GM23338 (cell line): ENCODE results near the gene MARCHF3.

ENCODE experiments used
- CREB1 ChIP-seq: fragments of 250-450 bp; sonication (Bioruptor Pico); IDR thresholded peaks from 2 replicates; pipeline ENCODE4 v1.5.0; 2020; ENCODE audit warnings: low read depth, mild to moderate bottlenecking, moderate library complexity
- CTCF ChIP-seq, 2 experiments: fragments of 200-600 bp in 1 of 2; sonication (generic) in 1 of 2; conservative IDR thresholded peaks; 2 replicates each; pipeline versions ENCODE4 v1.5.1 to v1.6.1; 2016 to 2017; ENCODE audit warnings: antibody characterized with exemption in 2 of 2, low read depth in 2 of 2, mild to moderate bottlenecking in 2 of 2, moderate library complexity in 1 of 2
- EZH2 ChIP-seq: fragments of 200-600 bp; sonication (generic); IDR thresholded peaks from one replicate; pipeline ENCODE4 v1.8.0; 2017; ENCODE audit warnings: antibody characterized with exemption, mild to moderate bottlenecking, low read depth; ENCODE audit not compliant: unreplicated experiment
- EZH2phosphoT487 ChIP-seq: fragments of 200-600 bp; sonication (generic); IDR thresholded peaks from one replicate; pipeline ENCODE4 v1.8.1; 2018; ENCODE audit warnings: antibody characterized with exemption; ENCODE audit not compliant: unreplicated experiment
- JUNB ChIP-seq: IDR thresholded peaks from one replicate; pipeline ENCODE4 v1.6.1; 2016; ENCODE audit warnings: antibody characterized with exemption; ENCODE audit not compliant: unreplicated experiment
- NANOG ChIP-seq: IDR thresholded peaks from 2 replicates; pipeline ENCODE4 v1.6.1; 2016; ENCODE audit warnings: antibody characterized with exemption, borderline replicate concordance
- POLR2AphosphoS5 ChIP-seq: IDR thresholded peaks from 2 replicates; pipeline ENCODE4 v1.6.1; 2016; ENCODE audit warnings: antibody characterized with exemption, low read depth
- REST ChIP-seq: IDR thresholded peaks from one replicate; pipeline ENCODE4 v1.6.1; 2018; ENCODE audit warnings: antibody characterized with exemption; ENCODE audit not compliant: unreplicated experiment
- ZNF331 ChIP-seq: fragments of 250-450 bp; sonication (Bioruptor Pico); IDR thresholded peaks from 2 replicates; pipeline ENCODE4 v1.5.0; 2020; ENCODE audit warnings: low read depth, mild to moderate bottlenecking, moderate library complexity

GRCh38 chr5:127064253-127064840 is 34.0 kb upstream of the MARCHF3 start:
- no peak for TF ChIP-seq EZH2
- no peak for TF ChIP-seq REST
- TF ChIP-seq CREB1 (CRISPR knock-in tag), result no peak
- TF ChIP-seq CTCF (conservative IDR thresholded peaks at IDR 0.05; ENCODE audit: low read depth in 2 of 2), result no peak
- TF ChIP-seq POLR2AphosphoS5, result no peak
- TF ChIP-seq ZNF331, result no peak
- no peak for TF ChIP-seq JUNB
- TF ChIP-seq EZH2phosphoT487, result no peak
- no peak for TF ChIP-seq NANOG
